Caki2 (cell line): ENCODE data around the gene RNF223. TPM values are rescaled to one million over a fixed set of nuclear protein-coding genes. Genes with fewer than 3 reads are reported as not detected.

Source experiments
- DNase-seq: peaks from one replicate; pipeline ENCODE4 v3.0.0-alpha.2; 2015; ENCODE audit warnings: low read depth
- in situ Hi-C: cut with HindIII; loops from 2 replicates; pipeline ENCODE4 v1.10.0; 2016; ENCODE audit warnings: low sequenced_read_pairs, low pct_unique_long_range_greater_than_20kb, mixed read lengths
- total RNA-seq: library from RNA; depleted of rRNA; stranded (reverse); fragments of >200 nt; shearing (Covaris generic); gene quantifications from 2 replicates; pipeline ENCODE4 v1.2.3, GENCODE V29; 2014; ENCODE audit warnings: low replicate concordance

Gene RNF223
- total RNA-seq, 1 experiment from 2014 or later, result not detected

DNA sequence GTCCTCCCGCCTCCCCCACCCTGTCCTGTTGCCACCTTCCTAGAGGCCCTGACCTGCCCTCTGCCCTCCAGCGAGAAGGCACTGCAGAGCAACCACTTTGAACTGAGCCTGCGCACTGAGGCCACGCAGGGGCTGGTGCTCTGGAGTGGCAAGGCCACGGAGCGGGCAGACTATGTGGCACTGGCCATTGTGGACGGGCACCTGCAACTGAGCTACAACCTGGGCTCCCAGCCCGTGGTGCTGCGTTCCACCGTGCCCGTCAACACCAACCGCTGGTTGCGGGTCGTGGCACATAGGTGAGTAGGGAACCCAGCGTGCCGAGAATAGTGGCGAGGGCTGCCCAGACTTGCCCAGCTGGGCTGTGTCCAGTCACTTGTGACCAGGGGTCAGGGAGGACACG, 20.4 kb downstream of the RNF223 start:
- in situ Hi-C loops, result no loop called here
- no peak for DNase-seq

DNA sequence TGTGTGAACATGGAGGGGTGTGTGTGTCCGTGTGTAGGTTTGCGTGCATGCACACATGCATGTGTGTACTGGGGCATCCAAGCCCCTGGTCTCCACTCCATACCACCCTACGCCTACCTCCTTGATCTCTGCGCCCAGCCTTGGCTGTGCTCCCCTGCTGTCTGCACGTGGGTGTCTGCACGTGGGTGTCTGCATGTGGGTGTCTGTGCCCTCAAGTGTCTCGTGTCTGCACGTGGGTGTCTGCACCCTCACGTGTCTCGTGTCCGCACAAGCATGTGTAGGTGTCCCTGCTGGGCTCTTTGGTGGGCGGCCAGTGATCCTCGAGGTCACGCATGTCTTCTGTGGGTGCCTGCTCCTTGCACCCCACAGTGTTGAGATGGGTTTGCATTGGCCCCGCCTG, 21.1 kb downstream of the RNF223 start:
- no peak for DNase-seq
- in situ Hi-C loops, result no loop called here

DNA sequence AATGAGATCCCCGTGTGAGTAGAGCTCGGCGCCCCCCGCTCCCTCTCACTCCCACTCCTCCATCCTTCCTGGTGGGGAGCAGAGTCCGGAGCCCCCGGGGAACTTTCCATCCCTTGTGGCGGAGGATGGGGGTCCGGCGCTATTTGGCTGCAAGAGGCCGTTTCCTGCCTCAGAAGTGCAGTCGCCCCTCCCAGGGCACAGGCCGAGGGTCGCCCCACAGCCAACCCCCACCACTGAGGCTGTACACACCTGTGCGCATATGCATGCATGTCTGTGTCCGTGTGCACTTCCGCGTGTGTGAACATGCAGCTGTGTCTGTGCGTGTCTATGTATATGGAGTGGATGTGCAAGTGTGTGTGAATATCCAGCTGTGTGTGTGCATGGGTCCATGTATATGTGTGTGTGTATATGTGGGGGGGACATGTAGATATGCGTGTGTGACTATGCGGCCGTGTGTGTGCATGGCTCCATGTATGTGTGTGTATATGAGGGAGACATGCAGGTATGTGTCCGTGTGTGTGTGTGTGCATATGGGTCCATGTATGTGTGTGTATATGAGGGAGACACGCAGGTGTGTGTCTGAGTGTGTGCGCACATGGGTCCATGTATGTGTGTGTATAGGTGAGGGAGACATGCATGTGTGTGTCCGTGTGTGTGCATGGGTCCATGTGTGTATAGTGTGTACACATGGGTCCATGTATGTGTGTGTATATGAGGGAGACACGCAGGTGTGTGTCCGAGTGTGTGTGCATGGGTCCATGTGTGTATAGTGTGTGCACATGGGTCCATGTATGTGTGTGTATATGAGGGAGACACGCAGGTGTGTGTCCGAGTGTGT, 21.9 kb downstream of the RNF223 start:
- in situ Hi-C loops, result no loop called here
- DNase-seq, result no peak

GRCh38 chr1:1051127-1051810, 22.8 kb downstream of the RNF223 start:
- no peak for DNase-seq

GRCh38 chr1:1050577-1051052, 23.5 kb downstream of the RNF223 start:
- in situ Hi-C loops, result no loop called here

More at GRCh38 chr1:1051127-1051810, 22.8 kb downstream of the RNF223 start:
- in situ Hi-C loops, result no loop called here

DNA sequence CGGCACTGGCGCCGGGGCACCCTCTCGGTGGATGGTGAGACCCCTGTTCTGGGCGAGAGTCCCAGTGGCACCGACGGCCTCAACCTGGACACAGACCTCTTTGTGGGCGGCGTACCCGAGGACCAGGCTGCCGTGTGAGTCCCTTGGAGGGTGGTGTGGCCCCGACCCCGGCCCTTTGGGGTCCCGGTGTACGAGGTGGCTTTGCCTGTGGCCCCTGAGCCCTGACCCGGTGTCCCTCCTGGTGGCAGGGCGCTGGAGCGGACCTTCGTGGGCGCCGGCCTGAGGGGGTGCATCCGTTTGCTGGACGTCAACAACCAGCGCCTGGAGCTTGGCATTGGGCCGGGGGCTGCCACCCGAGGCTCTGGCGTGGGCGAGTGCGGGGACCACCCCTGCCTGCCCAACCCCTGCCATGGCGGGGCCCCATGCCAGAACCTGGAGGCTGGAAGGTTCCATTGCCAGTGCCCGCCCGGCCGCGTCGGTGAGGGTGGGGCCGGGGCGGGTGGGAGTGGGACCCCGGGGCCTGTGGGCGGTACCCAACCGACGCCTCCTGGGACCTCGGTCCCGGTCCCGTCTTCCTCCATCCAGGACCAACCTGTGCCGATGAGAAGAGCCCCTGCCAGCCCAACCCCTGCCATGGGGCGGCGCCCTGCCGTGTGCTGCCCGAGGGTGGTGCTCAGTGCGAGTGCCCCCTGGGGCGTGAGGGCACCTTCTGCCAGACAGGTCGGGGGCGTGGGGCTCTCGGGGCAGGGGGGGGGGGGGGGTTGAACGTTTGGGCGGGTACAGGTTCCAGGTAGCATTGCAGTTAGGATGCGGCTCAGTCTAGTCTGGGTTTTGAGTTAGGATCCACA, 24.6 kb downstream of the RNF223 start:
- DNase-seq, result no peak
- in situ Hi-C loops, result no loop called here

More at GRCh38 chr1:1050577-1051052, 23.5 kb downstream of the RNF223 start:
- DNase-seq, result no peak

GRCh38 chr1:1048765-1049164, 25.3 kb downstream of the RNF223 start:
- in situ Hi-C loops, result no loop called here

DNA sequence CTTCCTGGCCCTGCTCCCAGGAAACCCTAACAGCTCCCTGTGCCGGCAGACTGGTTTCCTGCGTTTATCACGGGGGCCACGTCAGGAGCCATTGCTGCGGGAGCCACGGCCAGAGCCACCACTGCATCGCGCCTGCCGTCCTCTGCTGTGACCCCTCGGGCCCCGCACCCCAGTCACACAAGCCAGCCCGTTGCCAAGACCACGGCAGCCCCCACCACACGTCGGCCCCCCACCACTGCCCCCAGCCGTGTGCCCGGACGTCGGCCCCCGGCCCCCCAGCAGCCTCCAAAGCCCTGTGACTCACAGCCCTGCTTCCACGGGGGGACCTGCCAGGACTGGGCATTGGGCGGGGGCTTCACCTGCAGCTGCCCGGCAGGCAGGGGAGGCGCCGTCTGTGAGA, 26.1 kb downstream of the RNF223 start:
- DNase-seq, result no peak
- in situ Hi-C loops, result no loop called here

More at GRCh38 chr1:1048765-1049164, 25.3 kb downstream of the RNF223 start:
- no peak for DNase-seq

GRCh38 chr1:1047407-1047806, 26.7 kb downstream of the RNF223 start:
- in situ Hi-C loops, result no loop called here
- no peak for DNase-seq

- no peak for DNase-seq
- in situ Hi-C loops, result no loop called here
Measured at GRCh38 chr1:1046767-1047166, 27.3 kb downstream of the RNF223 start.

DNA sequence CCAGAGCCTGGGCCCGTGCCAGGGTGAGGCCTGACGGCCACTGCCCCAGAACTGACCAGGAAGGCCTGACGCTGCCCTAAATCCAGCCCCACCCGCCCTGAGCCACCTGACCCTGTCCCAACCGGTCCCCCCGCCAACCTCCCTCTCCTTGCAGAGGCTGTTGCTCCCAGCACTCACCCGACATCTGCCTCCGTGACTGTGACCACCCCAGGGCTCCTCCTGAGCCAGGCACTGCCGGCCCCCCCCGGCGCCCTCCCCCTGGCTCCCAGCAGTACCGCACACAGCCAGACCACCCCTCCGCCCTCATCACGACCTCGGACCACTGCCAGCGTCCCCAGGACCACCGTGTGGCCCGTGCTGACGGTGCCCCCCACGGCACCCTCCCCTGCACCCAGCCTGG, 27.9 kb downstream of the RNF223 start:
- in situ Hi-C loops, result no loop called here
- no peak for DNase-seq

GRCh38 chr1:1045129-1045528, 29.0 kb downstream of the RNF223 start:
- in situ Hi-C loops, result no loop called here
- no peak for DNase-seq

DNA sequence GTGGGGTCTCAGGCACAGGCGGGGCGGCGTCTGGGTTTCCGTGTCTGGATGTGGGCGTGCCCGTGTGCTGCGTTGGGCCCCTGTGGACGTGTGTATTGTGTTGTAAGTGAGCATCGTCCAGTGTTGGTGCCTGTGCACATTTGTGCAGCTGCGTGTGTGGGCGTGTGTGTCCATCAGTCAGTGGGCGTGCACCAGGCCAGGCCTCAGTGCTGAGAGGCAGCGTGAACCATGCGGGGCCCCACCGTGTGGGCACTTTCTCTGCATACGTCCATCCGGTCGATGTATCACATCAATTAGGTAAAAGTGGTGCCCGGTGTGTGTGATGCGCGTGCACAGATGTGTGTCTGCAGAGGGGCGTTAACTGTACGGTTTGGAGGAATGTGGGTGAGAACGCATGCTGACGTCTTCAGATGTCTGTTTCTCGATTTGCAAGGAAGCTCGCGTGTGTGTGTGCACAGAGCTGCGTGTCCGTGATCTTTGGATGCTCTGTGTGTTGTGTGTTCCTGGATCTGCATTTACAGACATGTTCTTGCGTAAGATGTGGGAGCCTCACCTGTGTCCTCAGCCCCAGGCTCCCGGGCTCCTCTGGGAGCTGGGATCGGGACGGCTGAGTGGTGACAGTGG, 29.5 kb downstream of the RNF223 start:
- in situ Hi-C loops, result no loop called here
- no peak for DNase-seq

- DNase-seq, result no peak
- in situ Hi-C loops, result no loop called here
Measured at GRCh38 chr1:1043921-1044320, 30.2 kb downstream of the RNF223 start.

GRCh38 chr1:1043411-1043810, 30.7 kb downstream of the RNF223 start:
- DNase-seq, result no peak
- in situ Hi-C loops, result no loop called here

DNA sequence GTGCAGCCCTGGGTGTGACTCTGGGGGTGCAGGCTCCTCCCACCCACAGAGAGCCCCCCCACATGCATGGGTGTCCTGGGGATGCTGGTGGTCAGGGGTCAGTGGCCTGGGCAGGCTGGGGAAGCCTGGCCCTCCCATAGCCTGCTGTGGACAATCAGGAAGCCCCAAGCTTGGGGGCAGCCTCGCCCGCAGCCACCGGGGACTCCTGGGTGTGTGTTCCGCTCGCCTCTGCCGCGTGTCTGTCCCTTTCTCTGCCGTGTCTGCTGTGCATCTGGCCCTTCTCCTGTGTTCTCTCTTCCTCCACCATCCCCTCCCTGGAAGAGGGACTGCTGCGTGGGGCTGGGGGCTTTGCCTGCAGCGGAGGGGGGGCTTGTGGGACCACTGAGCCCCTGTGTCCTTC, 31.3 kb downstream of the RNF223 start:
- in situ Hi-C loops, result no loop called here
- DNase-seq, result no peak

- no peak for DNase-seq
- in situ Hi-C loops, result no loop called here
Measured at GRCh38 chr1:1041873-1042272, 32.2 kb downstream of the RNF223 start.

DNA sequence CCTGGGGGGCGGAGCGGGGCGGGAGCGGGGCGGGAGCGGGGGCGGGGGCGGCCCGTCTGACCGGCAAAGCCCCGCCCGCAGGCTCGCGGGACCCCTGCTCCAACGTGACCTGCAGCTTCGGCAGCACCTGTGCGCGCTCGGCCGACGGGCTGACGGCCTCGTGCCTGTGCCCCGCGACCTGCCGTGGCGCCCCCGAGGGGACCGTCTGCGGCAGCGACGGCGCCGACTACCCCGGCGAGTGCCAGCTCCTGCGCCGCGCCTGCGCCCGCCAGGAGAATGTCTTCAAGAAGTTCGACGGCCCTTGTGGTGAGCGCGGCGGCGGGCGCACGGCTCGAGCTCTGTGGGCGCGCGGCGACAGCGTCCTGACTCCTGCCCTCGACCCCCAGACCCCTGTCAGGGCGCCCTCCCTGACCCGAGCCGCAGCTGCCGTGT, 33.0 kb downstream of the RNF223 start:
- no peak for DNase-seq
- in situ Hi-C loops, result no loop called here
